Bronchial epithelial cell (primary cell): ENCODE measurements around the gene CCDC180. TPM values are rescaled to one million over a fixed set of nuclear protein-coding genes. Genes with fewer than 3 reads are reported as not detected.

Experiments used
- DNase-seq: peaks from one replicate; pipeline ENCODE4 v3.0.0-alpha.2; 2010; ENCODE audit warnings: low read depth
- FAIRE-seq: peaks from 2 replicates; lab custom pipeline; 2011; peaks lifted over from hg19 to GRCh38; lab: Jason Lieb, UNC
- H3K27me3 ChIP-seq: 2 replicates; pipeline ENCODE4 v1.5.1; 2011; ENCODE audit warnings: low read length; ENCODE audit not compliant: control insufficient read depth, insufficient read depth
- H3K36me3 ChIP-seq: 2 replicates; pipeline ENCODE4 v1.5.1; 2011; ENCODE audit warnings: low read length; ENCODE audit not compliant: control insufficient read depth, insufficient read depth
- H3K4me3 ChIP-seq: 2 replicates; pipeline ENCODE4 v1.5.1; 2011; ENCODE audit warnings: mild to moderate bottlenecking, low read depth, low read length, control low read depth
- CTCF ChIP-seq: IDR thresholded peaks from 2 replicates; pipeline ENCODE4 v1.5.1; 2011; ENCODE audit warnings: mild to moderate bottlenecking, moderate library complexity, low read length, control low read depth, inconsistent platforms; ENCODE audit not compliant: insufficient read depth, severe bottlenecking
- total RNA-seq: library from RNA; depleted of rRNA; stranded (reverse); fragments of >200 nt; gene quantifications from 2 replicates; pipeline ENCODE4 v1.2.1, GENCODE V29; 2014

The CCDC180 gene
- total RNA-seq, 1 donor from 2014 or later, result under 0.01 TPM

- FAIRE-seq (no peak), DNase-seq (no peak)
- no peak overlapping the region for H3K4me3 ChIP-seq
- H3K36me3 ChIP-seq, result no peaks in the 10 kb centered on the region
- no peaks in the 10 kb centered on the region for H3K27me3 ChIP-seq
- TF ChIP-seq CTCF, result no peak
Measured at GRCh38 chr9:97297889-97298288, 9.6 kb upstream of the CCDC180 start.

GRCh38 chr9:97299809-97300414 is 7.5 kb upstream of the CCDC180 start:
- Histone ChIP-seq H3K36me3 (no peaks in the 10 kb centered on the region), H3K4me3 (no peak overlapping the region), H3K27me3 (no peaks in the 10 kb centered on the region)
- FAIRE-seq (no peak), DNase-seq (no peak)
- TF ChIP-seq CTCF, result no peak

- Histone ChIP-seq H3K36me3 (no peaks in the 10 kb centered on the region), H3K27me3 (no peaks in the 10 kb centered on the region), H3K4me3 (no peak overlapping the region)
- no peak for TF ChIP-seq CTCF
- FAIRE-seq (no peak), DNase-seq (no peak)
Measured at GRCh38 chr9:97300586-97300985, 6.9 kb upstream of the CCDC180 start.

- no peaks in the 10 kb centered on the region for H3K27me3 ChIP-seq
- no peak for TF ChIP-seq CTCF
- no peak for DNase-seq
- FAIRE-seq, result no peak
- no peaks in the 10 kb centered on the region for H3K36me3 ChIP-seq
- H3K4me3 ChIP-seq, result no peak overlapping the region
Measured at GRCh38 chr9:97301974-97302373, 5.5 kb upstream of the CCDC180 start.

GRCh38 chr9:97304586-97304985 is 2.9 kb upstream of the CCDC180 start:
- H3K36me3 ChIP-seq, result no peaks in the 10 kb centered on the region

More at GRCh38 chr9:97304586-97304985, 2.9 kb upstream of the CCDC180 start:
- DNase-seq (no peak), FAIRE-seq (no peak)
- peaks cover 6% of the 10 kb centered on the region for H3K27me3 ChIP-seq
- no peak for TF ChIP-seq CTCF
- no peak overlapping the region for H3K4me3 ChIP-seq
